BLaER1 treated with 17β-estradiol and CSF1 and Interleukin-3, amounts not matched to agents 10 nM and 100 nM (cell line): ENCODE results near the gene SIDT2.

Source experiments
- H3K27ac ChIP-seq, 11 experiments: shearing (Covaris generic); formaldehyde crosslinking; 2 replicates each; pipeline ENCODE4 v1.8.1; 2022
- H3K27me3 ChIP-seq, 11 experiments: shearing (Covaris generic); formaldehyde crosslinking; 2 replicates each; pipeline ENCODE4 v1.8.1; 2022
- H3K36me3 ChIP-seq, 11 experiments: shearing (Covaris generic); formaldehyde crosslinking; 2 replicates each; pipeline ENCODE4 v1.8.1; 2022
- H3K4me1 ChIP-seq, 10 experiments: shearing (Covaris generic); formaldehyde crosslinking; 2 replicates each; pipeline ENCODE4 v1.8.1; 2022
- H3K4me2 ChIP-seq, 11 experiments: shearing (Covaris generic); formaldehyde crosslinking; 2 replicates each; pipeline ENCODE4 v1.8.1; 2022
- H3K4me3 ChIP-seq, 10 experiments: shearing (Covaris generic); formaldehyde crosslinking; 2 replicates each; pipeline ENCODE4 v1.8.1; 2022
- H3K9ac ChIP-seq, 11 experiments: shearing (Covaris generic); formaldehyde crosslinking; 2 replicates each; pipeline ENCODE4 v1.8.1; 2022
- H3K9me3 ChIP-seq, 11 experiments: shearing (Covaris generic); formaldehyde crosslinking; replicated peaks in 1 of 11; 2 replicates each; pipeline ENCODE4 v1.8.1; 2022
- H4K20me1 ChIP-seq, 11 experiments: shearing (Covaris generic); formaldehyde crosslinking; 2 replicates each; pipeline ENCODE4 v1.8.1; 2022
- Cebpa-rat ChIP-seq, 11 experiments: shearing (Covaris generic); IDR thresholded peaks; 2 replicates each; pipeline ENCODE4 v1.8.1; 2022

Gene SIDT2

DNA sequence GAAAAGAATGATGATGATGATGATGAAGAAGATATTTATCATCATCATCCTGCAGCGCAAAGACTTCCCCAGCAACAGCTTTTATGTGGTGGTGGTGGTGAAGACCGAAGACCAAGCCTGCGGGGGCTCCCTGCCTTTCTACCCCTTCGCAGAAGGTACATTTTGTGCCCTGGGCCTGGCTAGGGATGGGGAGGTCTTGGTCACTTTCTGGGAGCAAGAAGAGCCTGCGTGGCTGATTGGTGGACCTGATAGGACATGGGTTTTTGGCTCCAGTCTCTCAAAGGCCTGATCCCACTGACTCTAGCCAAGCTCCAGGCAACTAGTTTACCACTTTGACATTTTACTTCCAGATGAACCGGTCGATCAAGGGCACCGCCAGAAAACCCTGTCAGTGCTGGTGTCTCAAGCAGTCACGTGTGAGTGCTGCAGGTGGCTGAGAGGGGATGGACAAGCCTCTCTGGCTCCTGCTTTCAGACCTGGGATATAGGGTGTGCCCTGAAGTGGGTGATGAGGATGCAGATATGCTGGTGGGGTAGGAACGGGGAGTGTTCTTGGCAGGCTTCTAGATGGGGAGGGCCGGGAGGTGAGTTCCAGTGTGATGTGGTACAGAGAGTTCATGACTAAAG, 5.3 kb downstream of the SIDT2 start:
- Histone ChIP-seq H4K20me1 (no peaks in the 10 kb centered on the region; a peak in 2 of 22 replicates), H3K36me3 (peaks cover 8 to 44% (median 34%) of the 10 kb centered on the region in 11 experiments; a peak in 18 of 22 replicates), H3K4me2 (no peak overlapping the region), H3K4me1 (peaks cover 63 to 81% (median 69%) of the 10 kb centered on the region in 10 experiments), H3K9me3 (no peaks in the 10 kb centered on the region), H3K4me3 (no peak overlapping the region), H3K27me3 (no peaks in the 10 kb centered on the region), H3K9ac (no peak overlapping the region), H3K27ac (0 out of 22 replicates have a peak overlapping the region, but pooled peaks of 2 of the 11 experiments have one; percentile 7 to 15)
- TF ChIP-seq Cebpa-rat (IDR thresholded peaks at IDR 0.05): no peak

DNA sequence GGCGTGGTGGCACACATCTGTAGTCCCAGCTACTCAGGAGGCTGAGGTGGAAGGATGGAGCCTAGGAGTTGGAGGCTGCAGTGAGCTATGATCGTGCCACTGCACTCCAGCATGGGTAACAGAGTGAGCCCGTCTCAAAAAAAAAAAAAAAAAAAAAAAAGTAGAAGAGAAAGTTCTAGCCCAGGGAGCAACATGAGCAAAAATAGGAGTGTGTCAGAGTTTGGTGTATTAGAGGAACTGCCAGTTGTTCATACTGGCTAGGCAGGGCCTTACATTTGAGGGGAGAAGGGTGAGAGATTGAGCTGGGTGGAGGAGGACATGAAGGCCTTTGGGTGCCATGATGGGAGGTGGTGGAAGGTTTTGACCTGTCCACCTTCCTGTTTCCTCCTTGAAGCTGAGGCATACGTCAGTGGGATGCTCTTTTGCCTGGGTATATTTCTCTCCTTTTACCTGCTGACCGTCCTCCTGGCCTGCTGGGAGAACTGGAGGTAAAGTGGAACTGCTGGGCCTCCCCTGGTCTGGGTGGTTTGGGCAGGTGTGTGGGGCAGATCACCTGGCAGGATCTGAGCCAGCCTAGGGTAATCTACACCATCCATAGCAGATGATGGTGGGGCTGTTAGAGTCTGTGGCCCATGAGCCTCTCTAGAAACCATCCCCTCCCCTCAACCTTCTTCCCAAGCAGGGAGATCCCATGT, 7.3 kb downstream of the SIDT2 start:
- Histone ChIP-seq H3K4me2 (peak overlapping the region; percentile 81 to 95 (median 87)), H3K9ac (peak overlapping the region in 9 of 11 experiments; percentile 28 to 79 (median 57); a peak in 15 of 22 replicates), H3K27me3 (no peaks in the 10 kb centered on the region), H4K20me1 (no peaks in the 10 kb centered on the region; a peak in 1 of 22 replicates), H3K4me3 (peak overlapping the region in 4 of 10 experiments; percentile 2 to 41 (median 8); a peak in 4 of 20 replicates), H3K27ac (peak overlapping the region in 10 of 11 experiments; percentile 48 to 96 (median 92); a peak in 18 of 22 replicates), H3K36me3 (peaks cover 8 to 61% (median 45%) of the 10 kb centered on the region in 11 experiments; a peak in 19 of 22 replicates), H3K9me3 (peaks cover 0 to 5% (median 0%) of the 10 kb centered on the region in 11 experiments; a peak in 1 of 22 replicates), H3K4me1 (peaks cover 65 to 85% (median 76%) of the 10 kb centered on the region in 10 experiments)
- no peak for TF ChIP-seq Cebpa-rat (IDR thresholded peaks at IDR 0.05)

DNA sequence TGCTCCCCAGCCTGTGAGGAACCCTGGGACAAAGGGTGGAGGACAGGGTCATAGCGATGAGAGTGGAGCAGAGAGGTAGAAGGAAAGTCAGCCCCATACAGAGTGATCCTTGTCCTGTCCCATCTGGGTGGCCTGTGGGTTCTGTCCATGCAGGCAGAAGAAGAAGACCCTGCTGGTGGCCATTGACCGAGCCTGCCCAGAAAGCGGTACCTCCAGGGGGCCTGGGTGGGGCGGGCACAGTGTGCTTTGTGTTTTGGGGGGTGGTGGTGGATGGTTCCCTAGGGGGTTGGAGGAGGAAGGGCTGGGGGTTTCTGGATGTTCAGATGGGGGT, 7.9 kb downstream of the SIDT2 start:
- TF ChIP-seq Cebpa-rat (IDR thresholded peaks at IDR 0.05): no peak
- H3K4me2 ChIP-seq: peak overlapping the region; percentile 81 to 95 (median 87)

DNA sequence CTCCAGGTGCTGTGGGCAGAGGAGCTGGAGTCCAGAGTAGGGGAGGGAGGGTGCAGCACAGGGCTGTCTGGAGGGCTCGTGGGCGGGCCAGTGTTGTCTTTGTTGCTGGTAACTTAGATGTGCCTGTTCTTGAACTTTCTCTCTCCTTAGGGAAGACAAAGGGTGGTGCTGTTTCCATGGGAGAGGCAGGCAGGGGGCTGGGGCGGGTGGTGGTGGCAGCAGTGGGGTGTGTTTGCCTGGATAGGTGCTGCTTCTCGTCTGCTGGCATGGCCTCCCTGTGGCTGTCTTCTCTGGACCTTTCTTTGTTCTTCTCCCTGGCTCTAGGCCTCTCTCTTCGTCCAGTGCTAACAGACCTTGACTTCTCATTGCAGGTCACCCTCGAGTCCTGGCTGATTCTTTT, 8.5 kb downstream of the SIDT2 start:
- Histone ChIP-seq H3K27ac (peak overlapping the region; percentile 41 to 96 (median 92); a peak in 21 of 22 replicates), H3K36me3 (peaks cover 8 to 66% (median 49%) of the 10 kb centered on the region in 11 experiments; a peak in 20 of 22 replicates), H3K27me3 (no peaks in the 10 kb centered on the region), H3K4me2 (peak overlapping the region; percentile 81 to 95 (median 87)), H3K9me3 (peaks cover 0 to 5% (median 0%) of the 10 kb centered on the region in 11 experiments; a peak in 1 of 22 replicates), H3K9ac (peak overlapping the region; percentile 23 to 79 (median 68); a peak in 18 of 22 replicates), H4K20me1 (no peaks in the 10 kb centered on the region), H3K4me3 (peak overlapping the region in 4 of 10 experiments; percentile 2 to 46 (median 20); a peak in 5 of 20 replicates), H3K4me1 (peaks cover 59 to 85% (median 71%) of the 10 kb centered on the region in 10 experiments)
- no peak for TF ChIP-seq Cebpa-rat (IDR thresholded peaks at IDR 0.05)

More for the DNA sequence above, 7.9 kb downstream of the SIDT2 start:
- H3K9me3 ChIP-seq: peaks cover 0 to 5% (median 0%) of the 10 kb centered on the region in 11 experiments; a peak in 1 of 22 replicates
- H3K4me3 ChIP-seq: peak overlapping the region in 4 of 10 experiments; percentile 2 to 41 (median 12); a peak in 5 of 20 replicates
- H3K27ac ChIP-seq: peak overlapping the region in 10 of 11 experiments; percentile 48 to 96 (median 92); a peak in 17 of 22 replicates
- peaks cover 64 to 85% (median 74%) of the 10 kb centered on the region in 10 experiments for H3K4me1 ChIP-seq
- no peaks in the 10 kb centered on the region for H3K27me3 ChIP-seq
- H3K9ac ChIP-seq: peak overlapping the region in 8 of 11 experiments; percentile 30 to 79 (median 70); a peak in 13 of 22 replicates
- H4K20me1 ChIP-seq: no peaks in the 10 kb centered on the region; a peak in 1 of 22 replicates
- peaks cover 8 to 66% (median 49%) of the 10 kb centered on the region in 11 experiments; a peak in 19 of 22 replicates for H3K36me3 ChIP-seq

DNA sequence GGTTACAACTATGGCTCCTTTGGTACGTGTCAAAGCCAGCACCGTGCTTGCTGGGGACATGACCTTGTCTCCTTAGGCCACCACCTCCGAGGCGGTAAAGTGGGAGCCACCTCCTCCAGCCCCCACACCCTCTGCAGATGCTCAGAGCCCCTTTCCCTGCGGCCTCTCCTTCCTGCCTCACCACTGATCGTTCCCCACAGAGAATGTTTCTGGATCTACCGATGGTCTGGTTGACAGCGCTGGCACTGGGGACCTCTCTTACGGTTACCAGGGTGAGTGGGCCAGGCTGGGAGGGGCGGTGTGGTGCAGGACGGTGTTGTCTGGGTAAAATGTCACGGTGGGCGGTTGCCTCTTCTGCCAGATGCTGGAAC, 8.9 kb downstream of the SIDT2 start:
- Histone ChIP-seq H3K4me3 (peak overlapping the region in 6 of 10 experiments; percentile 3 to 46 (median 30); a peak in 8 of 20 replicates), H3K27ac (peak overlapping the region; percentile 41 to 96 (median 92); a peak in 21 of 22 replicates), H3K9me3 (peaks cover 0 to 5% (median 0%) of the 10 kb centered on the region in 11 experiments; a peak in 1 of 22 replicates), H3K4me2 (peak overlapping the region; percentile 81 to 95 (median 87)), H3K4me1 (peaks cover 57 to 85% (median 70%) of the 10 kb centered on the region in 10 experiments), H3K9ac (peak overlapping the region; percentile 23 to 79 (median 68); a peak in 19 of 22 replicates), H3K27me3 (no peaks in the 10 kb centered on the region), H3K36me3 (peaks cover 5 to 66% (median 49%) of the 10 kb centered on the region in 11 experiments; a peak in 20 of 22 replicates), H4K20me1 (no peaks in the 10 kb centered on the region)
- no peak for TF ChIP-seq Cebpa-rat (IDR thresholded peaks at IDR 0.05)

DNA sequence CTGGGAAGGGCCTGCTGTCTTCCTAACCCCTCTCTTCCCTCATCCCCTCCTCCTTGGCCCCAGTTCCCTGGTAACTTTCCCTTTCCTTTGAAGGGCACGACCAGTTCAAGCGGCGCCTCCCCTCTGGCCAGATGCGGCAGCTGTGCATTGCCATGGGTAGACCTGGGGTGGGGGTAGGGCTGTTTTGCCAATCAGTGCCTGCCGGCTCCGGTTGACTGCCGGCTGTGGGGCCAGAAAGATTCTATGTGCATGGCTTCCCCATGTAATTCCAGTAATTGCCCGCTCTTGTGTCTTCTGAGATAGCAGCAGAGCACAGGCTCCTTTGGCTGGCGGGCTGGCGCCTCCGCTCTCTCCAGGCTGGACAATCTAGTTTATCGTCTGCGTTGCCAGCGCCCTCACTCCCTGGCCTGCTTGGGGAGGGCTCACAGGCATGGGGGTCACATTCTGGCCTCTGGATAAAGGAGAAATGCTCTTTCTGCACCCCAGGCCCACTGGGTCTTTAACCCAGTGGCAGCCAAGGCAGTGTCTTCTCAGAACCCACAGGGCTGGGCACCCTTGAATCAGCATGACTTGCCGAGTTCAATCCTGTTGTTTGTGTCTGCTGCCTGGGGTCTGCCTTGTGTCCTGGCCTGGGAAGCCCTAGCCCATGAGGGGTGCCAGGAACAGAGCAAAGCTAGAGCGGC, 9.4 kb downstream of the SIDT2 start:
- H3K27ac ChIP-seq: peak overlapping the region; percentile 41 to 96 (median 92); a peak in 21 of 22 replicates
- H3K4me1 ChIP-seq: peaks cover 61 to 87% (median 73%) of the 10 kb centered on the region in 10 experiments
- no peak for TF ChIP-seq Cebpa-rat (IDR thresholded peaks at IDR 0.05)
- peaks cover 0 to 66% (median 49%) of the 10 kb centered on the region in 11 experiments; a peak in 20 of 22 replicates for H3K36me3 ChIP-seq
- H3K4me2 ChIP-seq: peak overlapping the region; percentile 81 to 95 (median 87)
- no peaks in the 10 kb centered on the region for H3K27me3 ChIP-seq
- H3K4me3 ChIP-seq: peak overlapping the region in 6 of 10 experiments; percentile 3 to 46 (median 30); a peak in 9 of 20 replicates
- peaks cover 0 to 5% (median 0%) of the 10 kb centered on the region in 11 experiments; a peak in 1 of 22 replicates for H3K9me3 ChIP-seq
- H4K20me1 ChIP-seq: no peaks in the 10 kb centered on the region
- H3K9ac ChIP-seq: peak overlapping the region; percentile 23 to 79 (median 68); a peak in 21 of 22 replicates

DNA sequence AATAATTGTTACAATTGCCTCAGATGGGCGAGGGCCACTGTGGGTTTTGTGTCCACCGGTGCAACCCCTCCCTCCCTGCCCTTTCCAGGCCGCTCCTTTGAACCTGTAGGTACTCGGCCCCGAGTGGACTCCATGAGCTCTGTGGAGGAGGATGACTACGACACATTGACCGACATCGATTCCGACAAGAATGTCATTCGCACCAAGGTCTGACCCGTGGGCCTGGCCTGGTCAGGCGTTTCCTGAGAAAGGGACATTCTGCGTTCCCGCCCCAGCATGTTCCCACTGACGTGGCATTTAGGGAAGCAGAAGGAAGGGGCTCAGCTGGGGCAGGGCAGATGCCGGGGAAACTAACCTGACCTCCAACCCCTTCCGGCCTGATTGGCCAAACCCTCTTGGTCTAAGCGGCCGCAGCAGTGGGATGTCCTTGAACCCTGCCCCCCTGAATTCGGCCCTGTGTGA, 10.1 kb downstream of the SIDT2 start:
- Histone ChIP-seq H3K4me1 (peaks cover 62 to 89% (median 76%) of the 10 kb centered on the region in 10 experiments), H3K36me3 (peaks cover 0 to 66% (median 49%) of the 10 kb centered on the region in 11 experiments; a peak in 19 of 22 replicates), H3K9me3 (peaks cover 0 to 5% (median 0%) of the 10 kb centered on the region in 11 experiments; a peak in 1 of 22 replicates), H4K20me1 (no peaks in the 10 kb centered on the region), H3K27ac (peak overlapping the region; percentile 41 to 96 (median 92); a peak in 21 of 22 replicates), H3K4me3 (peak overlapping the region in 2 of 10 experiments; percentile 24 to 46; a peak in 1 of 20 replicates), H3K9ac (peak overlapping the region; percentile 23 to 79 (median 68); a peak in 20 of 22 replicates), H3K27me3 (no peaks in the 10 kb centered on the region), H3K4me2 (peak overlapping the region; percentile 81 to 95 (median 87))
- no peak for TF ChIP-seq Cebpa-rat (IDR thresholded peaks at IDR 0.05)
